GM10266 (cell line): ENCODE results near the gene WDR43.

Experiments used
- DNase-seq: peaks from one replicate; pipeline ENCODE4 v3.0.0; 2012; ENCODE audit errors: extremely low spot score
- TF ChIP-seq, protein P1 (sequence below): IDR thresholded peaks from 2 replicates; pipeline ENCODE4 v1.5.1; 2012; ENCODE audit warnings: mild to moderate bottlenecking, low read depth; ENCODE audit not compliant: control insufficient read depth, insufficient read depth; ENCODE audit errors: missing control alignments

Gene WDR43

DNA sequence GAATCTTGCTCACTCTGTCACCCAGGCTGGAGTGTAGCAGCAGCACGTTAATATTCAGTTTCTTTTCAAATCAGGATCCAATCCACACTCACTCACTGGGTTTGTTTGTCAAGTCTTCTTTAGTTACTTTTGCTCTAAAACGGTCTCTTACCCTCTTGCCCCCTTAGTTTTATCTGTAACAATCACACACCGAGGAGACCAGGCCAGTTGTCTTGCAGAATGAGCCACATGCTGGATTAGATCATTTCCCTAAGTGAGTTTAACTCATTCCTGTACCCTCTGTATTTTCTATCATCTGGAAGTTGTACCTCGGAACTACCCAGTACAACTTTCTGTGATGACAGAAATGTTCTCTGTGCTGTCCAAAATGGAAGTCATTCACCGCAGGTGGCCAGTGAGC is 65.9 kb downstream of the WDR43 start:
- DNase-seq, result no peak
- TF ChIP-seq, protein P1, sequence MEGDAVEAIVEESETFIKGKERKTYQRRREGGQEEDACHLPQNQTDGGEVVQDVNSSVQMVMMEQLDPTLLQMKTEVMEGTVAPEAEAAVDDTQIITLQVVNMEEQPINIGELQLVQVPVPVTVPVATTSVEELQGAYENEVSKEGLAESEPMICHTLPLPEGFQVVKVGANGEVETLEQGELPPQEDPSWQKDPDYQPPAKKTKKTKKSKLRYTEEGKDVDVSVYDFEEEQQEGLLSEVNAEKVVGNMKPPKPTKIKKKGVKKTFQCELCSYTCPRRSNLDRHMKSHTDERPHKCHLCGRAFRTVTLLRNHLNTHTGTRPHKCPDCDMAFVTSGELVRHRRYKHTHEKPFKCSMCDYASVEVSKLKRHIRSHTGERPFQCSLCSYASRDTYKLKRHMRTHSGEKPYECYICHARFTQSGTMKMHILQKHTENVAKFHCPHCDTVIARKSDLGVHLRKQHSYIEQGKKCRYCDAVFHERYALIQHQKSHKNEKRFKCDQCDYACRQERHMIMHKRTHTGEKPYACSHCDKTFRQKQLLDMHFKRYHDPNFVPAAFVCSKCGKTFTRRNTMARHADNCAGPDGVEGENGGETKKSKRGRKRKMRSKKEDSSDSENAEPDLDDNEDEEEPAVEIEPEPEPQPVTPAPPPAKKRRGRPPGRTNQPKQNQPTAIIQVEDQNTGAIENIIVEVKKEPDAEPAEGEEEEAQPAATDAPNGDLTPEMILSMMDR, result no peak

DNA sequence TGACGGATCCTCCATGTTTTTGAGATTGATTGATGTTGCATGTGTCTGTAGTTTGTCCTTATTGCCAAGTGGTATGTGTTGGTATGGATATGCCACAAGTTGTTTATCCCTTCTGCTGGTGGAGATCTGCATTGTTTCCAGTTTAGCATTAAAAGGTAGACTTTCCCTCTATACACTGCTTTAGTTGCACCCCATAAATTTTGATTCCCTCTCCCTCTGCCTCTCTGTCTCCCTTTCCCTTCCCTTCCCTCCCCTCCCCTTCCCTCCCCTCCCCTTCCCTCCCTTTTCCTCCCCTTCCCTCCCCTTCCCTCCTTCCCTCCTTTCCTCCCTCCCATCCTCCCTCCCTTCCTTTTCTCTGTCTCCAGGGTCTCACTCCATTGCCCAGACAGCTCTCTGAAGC is 68.0 kb downstream of the WDR43 start:
- TF ChIP-seq, protein P1, result no peak
- DNase-seq, result no peak

DNA sequence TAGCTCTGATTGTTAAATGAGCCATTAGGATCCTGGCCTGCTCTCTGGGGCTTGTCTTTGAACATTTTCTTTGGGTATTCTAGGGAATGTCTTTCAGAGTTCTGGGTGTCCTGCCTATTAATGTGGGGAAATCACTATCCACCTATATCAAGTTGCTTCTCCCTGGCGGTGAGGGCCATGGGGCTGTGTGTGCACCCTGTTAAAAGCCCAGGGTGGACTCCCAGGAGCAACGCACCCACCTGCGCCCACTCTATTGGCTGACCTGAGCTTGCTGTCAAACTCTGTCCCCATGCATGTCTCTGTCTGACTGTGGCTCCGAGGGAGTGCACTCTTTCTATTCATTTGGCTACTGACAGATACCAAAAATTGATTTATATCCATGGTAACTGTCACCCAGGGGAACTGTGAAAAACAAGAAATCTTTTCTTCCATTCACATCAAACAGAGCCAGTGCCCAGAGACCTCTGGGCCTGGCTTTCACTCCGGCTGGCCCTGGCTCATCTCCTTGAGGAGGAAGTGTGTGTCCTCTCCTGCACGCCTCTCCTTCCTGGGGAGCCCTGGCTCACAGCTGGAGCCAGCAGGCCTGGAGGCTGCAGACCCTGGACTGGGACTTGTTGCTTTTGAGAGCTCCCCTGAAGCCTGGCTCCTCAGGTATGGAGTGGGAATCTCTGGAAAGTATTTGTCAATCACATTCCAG is 76.1 kb downstream of the WDR43 start:
- TF ChIP-seq, protein P1, result no peak
- DNase-seq, result no peak

DNA sequence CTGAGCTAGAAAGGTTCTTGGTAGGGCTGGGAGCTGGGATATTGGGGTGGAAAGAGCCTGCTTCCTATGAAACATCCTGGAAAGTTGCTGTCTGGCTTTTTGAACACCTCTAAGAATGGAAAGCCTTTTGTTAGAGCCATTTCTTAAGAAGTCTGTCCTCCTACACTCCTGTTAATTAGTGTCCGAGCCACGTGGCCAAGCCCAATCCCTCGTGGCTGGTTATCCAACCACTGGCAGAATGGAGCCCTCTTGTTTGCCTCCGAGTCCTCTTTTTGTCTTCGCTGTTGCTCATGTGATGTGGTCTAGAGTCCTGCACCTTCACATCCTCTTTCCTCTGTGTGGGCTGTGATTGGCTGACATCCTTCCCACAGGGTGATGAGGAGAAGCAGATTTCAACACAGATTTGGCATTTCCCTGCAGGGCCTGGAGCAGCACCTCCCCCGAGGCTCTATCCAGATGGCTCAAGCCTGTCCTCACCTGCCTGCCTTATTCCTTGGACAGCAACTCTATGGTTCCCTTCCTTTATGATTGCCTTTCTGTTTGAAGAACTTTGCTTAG is 78.4 kb downstream of the WDR43 start:
- DNase-seq, result no peak
- TF ChIP-seq, protein P1, result no peak

DNA sequence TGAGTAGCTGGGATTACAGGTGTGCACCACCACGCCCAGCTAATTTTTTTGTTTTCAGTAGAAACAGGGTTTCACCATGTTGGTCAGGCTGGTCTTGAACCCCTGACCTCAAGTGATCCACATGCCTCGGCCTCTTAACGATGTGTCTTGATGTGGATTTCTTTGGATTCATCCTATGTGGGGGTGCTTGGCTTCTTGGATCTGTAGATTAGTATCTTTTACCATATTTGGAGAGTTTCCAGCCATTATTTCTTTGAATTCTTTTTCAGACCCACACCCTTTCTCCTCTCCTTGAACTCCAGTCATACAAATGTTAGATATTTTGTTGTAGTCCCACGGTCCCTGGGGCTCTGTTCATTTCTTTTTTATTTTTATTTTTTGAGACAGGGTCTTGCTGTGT is 79.8 kb downstream of the WDR43 start:
- TF ChIP-seq, protein P1, result no peak
- DNase-seq, result no peak

DNA sequence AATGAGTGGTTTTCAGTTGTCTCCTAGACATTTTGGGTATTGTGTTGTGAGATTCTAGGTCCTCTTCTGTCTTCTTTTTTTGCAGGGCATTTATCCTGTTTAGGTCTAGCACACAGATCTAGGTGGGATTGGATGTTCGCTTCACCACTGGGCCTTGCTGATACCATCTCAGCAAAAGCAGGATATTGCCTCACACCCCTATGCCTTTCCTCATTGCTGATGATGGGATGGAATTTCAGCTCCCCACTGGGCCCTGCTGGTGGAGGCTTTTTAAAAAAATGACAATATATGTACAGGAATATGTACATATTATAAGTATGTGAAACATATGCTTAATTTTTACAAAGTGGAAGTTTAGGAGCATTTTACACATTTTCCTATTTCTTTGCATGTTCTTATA is 81.2 kb downstream of the WDR43 start:
- TF ChIP-seq, protein P1, result no peak
- no peak for DNase-seq

DNA sequence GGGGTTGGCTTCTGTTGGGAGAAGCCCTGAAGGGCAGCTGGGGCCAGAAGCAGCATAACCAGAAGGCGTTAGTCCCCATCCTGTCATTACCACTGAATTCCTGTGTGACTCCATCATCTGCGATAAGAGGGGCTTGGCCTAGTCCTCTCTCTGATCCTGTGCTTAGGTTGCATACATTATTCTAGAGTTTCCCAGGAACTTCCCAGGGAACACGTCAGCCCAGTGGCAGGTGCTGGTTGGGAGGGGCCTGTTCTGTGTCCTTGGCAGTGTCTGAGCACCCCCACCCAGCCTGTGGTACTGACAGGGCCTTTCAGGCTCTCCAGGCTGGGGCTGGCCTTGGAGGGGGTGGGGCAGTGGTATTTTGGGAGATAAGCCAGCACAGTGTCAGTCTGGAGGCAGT is 82.1 kb downstream of the WDR43 start:
- TF ChIP-seq, protein P1, result no peak
- DNase-seq, result no peak
